ENCODE measurements around the gene ANKRD31. TPM values are rescaled to one million over a fixed set of nuclear protein-coding genes. Genes with fewer than 3 reads are reported as not detected.

ANKRD31 gene
- total RNA-seq, 4 donors from 2014 or later = 0.16 TPM; not detected in 3

DNA sequence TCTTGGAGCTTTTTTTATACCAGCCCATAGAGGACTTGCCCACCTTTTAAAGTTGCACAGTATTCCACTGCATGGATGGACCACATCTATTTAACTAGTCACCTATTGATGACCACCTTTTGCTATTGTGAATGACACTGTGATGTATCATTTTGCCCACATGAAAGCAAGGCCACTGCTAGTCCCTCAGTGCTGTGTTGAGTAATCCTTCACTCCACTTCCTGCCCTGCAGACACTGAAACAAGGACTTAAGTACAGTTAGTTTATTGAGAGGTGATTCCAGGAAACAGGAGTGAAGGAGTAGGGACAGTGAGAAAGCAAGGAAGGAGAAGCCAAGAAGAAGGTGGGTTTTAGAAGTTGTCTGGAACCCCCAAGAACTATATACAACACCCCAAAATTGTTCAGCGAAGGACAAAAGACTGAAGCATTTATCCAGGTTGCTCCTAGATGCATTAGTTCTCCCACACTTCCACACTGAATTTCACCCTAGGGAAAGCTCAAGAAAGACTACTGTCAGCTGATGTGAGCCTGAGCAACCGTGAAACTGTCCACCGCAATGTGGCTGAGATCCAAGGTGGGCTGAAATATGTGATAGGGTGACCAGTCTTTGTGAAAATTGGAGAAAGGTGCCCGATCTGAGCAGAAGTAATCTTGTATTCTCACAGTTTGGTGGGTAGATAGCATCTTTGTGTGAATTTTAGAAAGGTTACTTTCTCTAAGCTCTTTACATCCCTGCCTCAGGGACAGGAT is 45.2 kb upstream of the ANKRD31 start:
- Histone ChIP-seq H3K27me3 (no peaks in the 10 kb centered on the region), H3K4me1 (peaks cover 0 to 29% (median 8%) of the 10 kb centered on the region in 4 donors), H3K4me3 (no peak overlapping the region), H3K27ac (no peak overlapping the region), H3K36me3 (no peaks in the 10 kb centered on the region), H3K9me3 (no peaks in the 10 kb centered on the region)
- intact Hi-C loops (cut with DNase I; ENCODE audit: low total_unique reads) = no loop called here
- in situ Hi-C loops (cut with MboI; ENCODE audit: low pct_ligation_motif_present in 1 of 4, low pct_unique_long_range_greater_than_20kb in 1 of 4, low sequenced_read_pairs in 3 of 4) = no loop called here
- no peak for DNase-seq
- TF ChIP-seq, protein P1, sequence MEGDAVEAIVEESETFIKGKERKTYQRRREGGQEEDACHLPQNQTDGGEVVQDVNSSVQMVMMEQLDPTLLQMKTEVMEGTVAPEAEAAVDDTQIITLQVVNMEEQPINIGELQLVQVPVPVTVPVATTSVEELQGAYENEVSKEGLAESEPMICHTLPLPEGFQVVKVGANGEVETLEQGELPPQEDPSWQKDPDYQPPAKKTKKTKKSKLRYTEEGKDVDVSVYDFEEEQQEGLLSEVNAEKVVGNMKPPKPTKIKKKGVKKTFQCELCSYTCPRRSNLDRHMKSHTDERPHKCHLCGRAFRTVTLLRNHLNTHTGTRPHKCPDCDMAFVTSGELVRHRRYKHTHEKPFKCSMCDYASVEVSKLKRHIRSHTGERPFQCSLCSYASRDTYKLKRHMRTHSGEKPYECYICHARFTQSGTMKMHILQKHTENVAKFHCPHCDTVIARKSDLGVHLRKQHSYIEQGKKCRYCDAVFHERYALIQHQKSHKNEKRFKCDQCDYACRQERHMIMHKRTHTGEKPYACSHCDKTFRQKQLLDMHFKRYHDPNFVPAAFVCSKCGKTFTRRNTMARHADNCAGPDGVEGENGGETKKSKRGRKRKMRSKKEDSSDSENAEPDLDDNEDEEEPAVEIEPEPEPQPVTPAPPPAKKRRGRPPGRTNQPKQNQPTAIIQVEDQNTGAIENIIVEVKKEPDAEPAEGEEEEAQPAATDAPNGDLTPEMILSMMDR (IDR thresholded peaks at IDR 0.05) = no peak
- no peak for TF ChIP-seq EP300 (IDR thresholded peaks at IDR 0.05; ENCODE audit: low read depth)
- TF ChIP-seq POLR2AphosphoS5 (IDR thresholded peaks at IDR 0.05) = no peak
- TF ChIP-seq POLR2A (IDR thresholded peaks at IDR 0.05) = no peak
- WGBS, 2 donors (ENCODE audit: low coverage in 1 of 2) = 88 to 89% methylated on average over 4 of the region's 4 CpGs

DNA sequence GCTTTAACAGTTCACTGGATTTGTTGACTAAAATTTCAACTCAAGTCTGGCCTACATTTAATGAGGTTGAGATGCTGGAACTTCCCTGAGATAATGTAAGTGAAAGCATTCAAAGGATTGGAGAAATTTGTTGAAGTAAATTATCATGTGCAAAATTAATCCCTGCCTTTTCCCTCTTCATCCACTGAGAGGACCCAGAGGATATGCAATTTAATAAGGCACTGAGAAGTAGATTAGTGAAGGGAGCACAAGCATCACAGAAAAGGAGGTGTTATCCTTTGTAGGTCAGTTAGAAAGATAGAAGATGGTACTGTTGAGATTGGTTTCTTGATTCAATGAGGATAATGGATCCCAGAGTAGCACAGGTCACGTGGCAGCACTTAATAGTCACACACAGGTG is 42.6 kb upstream of the ANKRD31 start:
- in situ Hi-C loops (cut with MboI; ENCODE audit: low pct_ligation_motif_present in 1 of 4, low pct_unique_long_range_greater_than_20kb in 1 of 4, low sequenced_read_pairs in 3 of 4) = no loop called here
- Histone ChIP-seq H3K4me3 (no peak overlapping the region), H3K36me3 (no peaks in the 10 kb centered on the region), H3K27me3 (no peaks in the 10 kb centered on the region), H3K27ac (peak overlapping the region in 1 of 4 donors; percentile 66), H3K9me3 (no peaks in the 10 kb centered on the region), H3K4me1 (peaks cover 0 to 49% (median 15%) of the 10 kb centered on the region in 4 donors)
- DNase-seq = no peak
- 55 to 78% methylated on average over 1 of the region's 1 CpG for WGBS, 2 donors (ENCODE audit: low coverage in 1 of 2)
- intact Hi-C loops (cut with DNase I; ENCODE audit: low total_unique reads) = no loop called here
- TF ChIP-seq POLR2AphosphoS5 (IDR thresholded peaks at IDR 0.05) (no peak), EP300 (IDR thresholded peaks at IDR 0.05; ENCODE audit: low read depth) (no peak), POLR2A (IDR thresholded peaks at IDR 0.05) (no peak)
- TF ChIP-seq, protein P1 (IDR thresholded peaks at IDR 0.05) = no peak

DNA sequence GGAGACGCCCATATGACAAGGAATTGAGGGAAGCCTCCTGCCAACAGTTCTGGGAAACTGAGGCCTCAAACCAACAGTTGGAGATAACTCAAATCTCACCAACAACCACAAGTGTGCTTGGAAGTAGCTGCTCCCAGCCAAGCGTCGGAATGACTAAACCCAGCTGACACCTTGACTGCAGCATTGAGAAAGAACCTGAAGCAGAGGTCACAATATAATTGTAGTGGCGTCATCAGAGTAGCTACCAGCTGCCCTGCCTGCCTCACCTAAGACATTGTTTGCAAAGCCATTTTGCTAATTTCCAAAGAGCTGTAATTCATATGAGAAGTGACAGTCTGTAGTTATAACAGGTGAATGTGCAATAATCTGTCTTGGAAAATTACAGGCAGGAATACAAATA is 40.8 kb upstream of the ANKRD31 start:
- no peaks in the 10 kb centered on the region for H3K9me3 ChIP-seq
- H3K36me3 ChIP-seq = no peaks in the 10 kb centered on the region
- intact Hi-C loops (cut with DNase I; ENCODE audit: low total_unique reads) = no loop called here
- in situ Hi-C loops (cut with MboI; ENCODE audit: low pct_ligation_motif_present in 1 of 4, low pct_unique_long_range_greater_than_20kb in 1 of 4, low sequenced_read_pairs in 3 of 4) = no loop called here
- no peaks in the 10 kb centered on the region for H3K27me3 ChIP-seq
- DNase-seq = peak; percentile 68
- H3K4me1 ChIP-seq = peaks cover 0 to 50% (median 15%) of the 10 kb centered on the region in 4 donors
- 31 to 44% methylated on average over 3 to 4 of the region's 4 CpGs for WGBS, 2 donors (ENCODE audit: low coverage in 1 of 2)
- no peak overlapping the region for H3K4me3 ChIP-seq
- peak; percentile 44 for TF ChIP-seq POLR2A (IDR thresholded peaks at IDR 0.05)
- TF ChIP-seq, protein P1 (IDR thresholded peaks at IDR 0.05) = no peak
- peak in 2 of 3 donors; percentile 67 to 77 for TF ChIP-seq POLR2AphosphoS5 (IDR thresholded peaks at IDR 0.05)
- peak overlapping the region; percentile 66 to 79 (median 74) for H3K27ac ChIP-seq

DNA sequence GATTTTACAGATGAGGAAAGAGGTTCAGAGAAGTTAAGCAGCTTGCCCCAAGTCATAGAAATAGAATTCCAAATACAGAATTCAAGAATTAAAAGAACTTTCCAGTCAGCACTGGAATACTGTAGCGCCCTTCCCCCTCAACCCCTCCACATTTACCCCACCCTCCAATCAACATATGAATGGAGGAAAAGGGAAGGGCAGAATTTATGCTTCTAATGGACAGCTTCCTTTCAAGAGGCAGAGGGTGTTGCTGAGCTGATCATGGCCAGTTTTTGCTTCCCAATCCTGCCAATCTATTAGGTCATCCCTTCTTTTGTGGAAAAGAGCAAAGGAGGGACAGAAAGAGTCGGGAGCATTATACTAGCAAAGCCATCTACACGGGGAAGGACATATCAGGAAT is 39.1 kb upstream of the ANKRD31 start:
- in situ Hi-C loops (cut with MboI; ENCODE audit: low pct_ligation_motif_present in 1 of 4, low pct_unique_long_range_greater_than_20kb in 1 of 4, low sequenced_read_pairs in 3 of 4) = no loop called here
- no peak for TF ChIP-seq POLR2AphosphoS5 (IDR thresholded peaks at IDR 0.05)
- TF ChIP-seq, protein P1 (IDR thresholded peaks at IDR 0.05) = no peak
- no peak for TF ChIP-seq POLR2A (IDR thresholded peaks at IDR 0.05)
- TF ChIP-seq EP300 (IDR thresholded peaks at IDR 0.05; ENCODE audit: low read depth) = no peak
- intact Hi-C loops (cut with DNase I; ENCODE audit: low total_unique reads) = no loop called here
- DNase-seq = no peak
- Histone ChIP-seq H3K36me3 (no peaks in the 10 kb centered on the region), H3K27me3 (no peaks in the 10 kb centered on the region), H3K4me1 (peaks cover 0 to 50% (median 15%) of the 10 kb centered on the region in 4 donors), H3K4me3 (no peak overlapping the region), H3K27ac (peak overlapping the region in 2 of 4 donors; percentile 73 to 79), H3K9me3 (no peaks in the 10 kb centered on the region)
- WGBS, 2 donors (ENCODE audit: low coverage in 1 of 2) = 53 to 62% methylated on average over 3 of the region's 3 CpGs
